ENCODE measurements around the gene ATG7.
"Not testable (repeated sequence)": the region's sequence is repeated elsewhere in the genome, so short reads cannot be mapped to it uniquely, and the experiment has no call there.

The ATG7 gene

DNA sequence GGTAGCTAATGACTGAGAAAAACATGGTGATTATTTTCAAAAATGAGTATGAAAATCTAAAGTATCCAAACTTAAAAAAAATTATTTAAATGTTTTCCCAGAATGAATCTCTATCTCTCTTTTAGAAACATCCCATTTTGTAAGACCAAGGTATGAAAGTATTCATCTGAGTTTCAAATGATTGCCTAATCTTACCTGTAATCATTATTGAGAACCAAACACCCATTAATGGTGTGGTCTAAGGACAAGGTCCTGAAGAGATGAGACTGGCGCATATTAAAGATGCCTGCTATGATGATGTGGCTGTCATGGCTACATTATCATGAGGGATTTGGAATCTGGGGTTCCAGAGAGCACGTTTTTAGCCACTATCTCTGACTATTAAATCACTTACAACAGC, 206.0 kb downstream of the ATG7 start:
- no peaks in the 10 kb centered on the region for H3K27me3 Mint-ChIP-seq
- H3K4me1 Mint-ChIP-seq = no peaks in the 10 kb centered on the region
- H3K4me3 Mint-ChIP-seq = no peak overlapping the region
- ATAC-seq = no peak
- H3K36me3 Mint-ChIP-seq = no peaks in the 10 kb centered on the region
- no peaks in the 10 kb centered on the region for H3K9me3 Mint-ChIP-seq
- no peak overlapping the region for H3K27ac Mint-ChIP-seq

DNA sequence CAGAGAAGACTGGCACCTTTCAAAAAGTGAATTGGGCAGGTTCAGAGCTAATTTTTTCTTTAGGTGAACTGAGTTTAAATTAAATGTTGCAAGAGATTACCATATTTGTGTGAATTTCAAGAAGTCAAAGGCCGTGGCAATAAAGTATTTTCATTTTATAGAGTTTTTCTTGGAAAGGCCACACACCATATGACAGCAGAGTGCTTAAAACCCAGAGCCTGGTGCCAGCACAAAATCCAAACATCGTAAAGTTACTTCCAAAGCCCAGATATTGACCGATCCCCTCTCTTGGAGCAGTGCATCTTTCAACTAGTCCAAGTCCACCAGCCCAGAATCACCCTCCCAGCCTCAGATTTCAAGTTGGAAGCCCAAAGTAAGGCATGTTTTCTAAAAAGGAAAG, 207.0 kb downstream of the ATG7 start:
- H3K9me3 Mint-ChIP-seq = peaks cover 2% of the 10 kb centered on the region

DNA sequence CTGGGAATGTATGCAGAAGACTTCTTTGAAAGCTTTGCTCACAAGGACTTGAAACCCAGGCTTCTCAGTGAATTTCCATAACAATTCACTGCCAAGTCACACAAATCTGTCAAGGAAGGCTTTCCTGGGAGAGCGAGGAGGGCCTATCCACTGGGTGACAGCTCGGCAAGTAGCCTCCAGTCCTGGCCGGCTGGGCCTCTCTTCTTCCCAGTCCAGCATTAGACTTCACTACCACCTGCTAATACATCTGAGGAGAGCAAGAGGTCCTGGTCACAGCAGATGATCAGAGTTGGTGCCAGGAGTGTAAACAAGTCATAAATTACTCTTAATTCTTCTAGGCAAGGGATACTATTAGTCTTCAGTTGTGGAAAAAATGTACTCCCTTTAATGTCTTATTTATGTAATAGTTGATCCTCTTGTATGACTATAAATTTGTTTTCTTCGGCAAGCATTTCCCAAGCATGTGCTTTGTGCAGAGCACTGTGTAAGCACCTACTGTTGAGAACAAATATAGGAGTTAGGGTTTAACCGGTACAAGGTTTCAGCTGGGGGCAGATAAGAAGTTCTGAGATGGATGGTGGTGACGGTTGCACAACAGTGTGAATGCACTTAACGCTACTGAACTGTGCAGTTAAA, 208.6 kb downstream of the ATG7 start:
- ATAC-seq = no peak
- H3K27me3 Mint-ChIP-seq = no peaks in the 10 kb centered on the region
- H3K27ac Mint-ChIP-seq = no peak overlapping the region
- peaks cover 2% of the 10 kb centered on the region for H3K9me3 Mint-ChIP-seq
- H3K36me3 Mint-ChIP-seq = no peaks in the 10 kb centered on the region
- no peak overlapping the region for H3K4me3 Mint-ChIP-seq
- H3K4me1 Mint-ChIP-seq = no peaks in the 10 kb centered on the region

More for the DNA sequence above, 207.0 kb downstream of the ATG7 start:
- Mint-ChIP-seq H3K4me1 (no peaks in the 10 kb centered on the region), H3K4me3 (no peak overlapping the region), H3K27ac (no peak overlapping the region), H3K36me3 (no peaks in the 10 kb centered on the region), H3K27me3 (no peaks in the 10 kb centered on the region)
- no peak for ATAC-seq

DNA sequence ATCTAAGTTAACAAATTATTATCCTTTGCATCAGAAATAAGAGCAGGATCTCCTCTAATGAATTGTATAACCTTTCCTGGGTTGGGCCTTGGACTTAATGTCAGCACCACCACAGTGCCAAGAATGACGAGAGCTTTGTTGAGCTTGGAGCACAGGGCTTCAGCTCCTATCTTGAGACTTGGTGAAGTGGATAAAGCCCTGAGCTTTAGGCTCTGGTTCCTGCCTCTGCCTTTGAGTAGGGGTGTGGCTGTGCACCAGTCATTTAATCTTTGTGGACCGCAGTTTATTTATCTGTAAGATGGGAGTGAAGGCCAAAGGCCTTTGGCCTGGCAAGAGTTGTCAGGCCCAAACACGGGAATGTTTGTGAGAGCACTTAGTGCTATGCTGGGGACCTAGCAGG, 209.4 kb downstream of the ATG7 start:
- H3K27ac Mint-ChIP-seq = no peak overlapping the region
- H3K36me3 Mint-ChIP-seq = no peaks in the 10 kb centered on the region
- H3K27me3 Mint-ChIP-seq = no peaks in the 10 kb centered on the region
- H3K4me3 Mint-ChIP-seq = no peak overlapping the region
- H3K4me1 Mint-ChIP-seq = no peaks in the 10 kb centered on the region
- ATAC-seq = no peak
- H3K9me3 Mint-ChIP-seq = peaks cover 2% of the 10 kb centered on the region

DNA sequence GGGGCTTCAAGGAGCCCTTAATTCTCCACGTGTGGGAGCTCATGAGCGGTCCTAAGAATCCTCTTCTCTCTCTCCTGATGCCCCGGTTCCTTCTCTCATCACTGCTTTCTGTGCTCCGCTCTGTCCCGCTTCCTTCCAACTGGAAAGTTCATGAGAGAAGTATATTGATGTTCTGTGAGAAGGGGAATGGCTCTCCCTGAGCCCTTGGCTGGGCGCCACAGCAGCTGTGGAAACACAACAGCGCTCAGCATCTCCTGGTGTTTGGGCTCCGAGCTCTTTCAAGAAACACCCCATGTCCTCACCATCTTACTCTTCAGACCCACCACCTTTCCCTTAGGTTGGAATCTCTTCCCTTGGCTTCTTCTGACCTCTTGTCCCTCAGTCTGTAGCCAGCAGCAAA, 209.8 kb downstream of the ATG7 start:
- Mint-ChIP-seq H3K27ac (no peak overlapping the region), H3K4me1 (no peaks in the 10 kb centered on the region), H3K4me3 (no peak overlapping the region), H3K36me3 (no peaks in the 10 kb centered on the region), H3K27me3 (no peaks in the 10 kb centered on the region), H3K9me3 (peaks cover 2% of the 10 kb centered on the region)
- ATAC-seq = no peak

DNA sequence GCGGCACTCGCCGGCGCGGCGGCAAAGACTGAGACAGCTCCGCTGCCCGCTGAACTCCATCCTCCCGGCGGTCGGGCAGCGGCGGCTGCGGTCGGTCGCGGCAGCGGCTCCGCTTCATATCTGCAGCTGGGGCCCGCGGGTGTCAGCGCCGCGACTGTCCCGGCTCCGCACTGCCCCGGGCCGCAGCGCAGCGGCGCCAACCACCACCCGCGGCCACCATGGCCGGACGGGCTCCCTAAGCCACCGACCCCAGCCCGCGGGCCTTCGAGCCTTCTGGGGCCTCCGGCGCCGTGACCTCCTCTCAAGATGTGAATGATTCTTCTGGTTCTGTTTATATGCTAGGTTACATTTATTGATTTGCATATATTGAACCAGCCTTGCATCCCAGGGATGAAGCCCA, 216.2 kb downstream of the ATG7 start:
- not testable (repeated sequence) for H3K27ac Mint-ChIP-seq, ATAC-seq, H3K4me3 Mint-ChIP-seq, H3K4me1 Mint-ChIP-seq, H3K9me3 Mint-ChIP-seq, H3K27me3 Mint-ChIP-seq
- peaks cover 17% of the 10 kb centered on the region for H3K36me3 Mint-ChIP-seq

DNA sequence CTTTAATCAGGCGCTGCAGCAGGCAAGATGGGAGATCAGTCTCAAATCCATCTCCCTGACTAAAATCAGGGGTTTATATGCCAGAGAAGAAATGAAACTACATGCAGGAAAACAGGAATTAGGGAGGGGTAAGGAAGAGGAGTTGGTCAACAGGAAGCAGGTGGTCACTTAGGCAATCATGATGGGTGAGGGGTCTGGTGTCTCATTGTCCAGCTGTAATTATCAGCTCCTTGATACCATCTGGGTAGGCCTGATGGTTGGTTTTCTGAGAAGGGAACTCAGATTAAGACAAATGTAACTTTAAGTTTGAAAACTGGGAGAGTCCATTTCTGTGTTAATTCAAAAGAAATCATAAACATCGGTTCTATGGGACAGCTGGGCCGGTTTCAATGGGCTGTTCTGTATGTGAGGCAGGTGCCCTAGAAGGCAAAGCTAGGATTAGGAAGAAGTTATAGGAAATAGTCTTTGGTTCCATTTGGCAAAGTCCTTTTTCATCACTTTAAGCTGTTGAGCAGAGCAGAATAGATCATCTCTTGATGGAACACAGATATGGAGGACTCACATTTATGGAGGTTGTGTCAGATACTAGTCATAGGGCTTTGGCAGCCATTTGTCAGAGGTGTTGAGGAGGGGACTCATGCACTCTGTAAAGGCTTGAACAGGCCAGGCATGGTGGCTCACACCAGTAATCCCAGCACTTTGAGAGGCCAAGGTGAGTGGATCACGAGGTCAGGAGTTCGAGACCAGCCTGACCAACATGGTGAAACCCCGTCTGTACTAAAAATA, 222.1 kb downstream of the ATG7 start:
- Mint-ChIP-seq H3K4me3 (no peak overlapping the region), H3K27ac (no peak overlapping the region), H3K36me3 (peaks cover 41% of the 10 kb centered on the region), H3K9me3 (no peaks in the 10 kb centered on the region), H3K4me1 (peaks cover 5% of the 10 kb centered on the region), H3K27me3 (no peaks in the 10 kb centered on the region)
- no peak for ATAC-seq

DNA sequence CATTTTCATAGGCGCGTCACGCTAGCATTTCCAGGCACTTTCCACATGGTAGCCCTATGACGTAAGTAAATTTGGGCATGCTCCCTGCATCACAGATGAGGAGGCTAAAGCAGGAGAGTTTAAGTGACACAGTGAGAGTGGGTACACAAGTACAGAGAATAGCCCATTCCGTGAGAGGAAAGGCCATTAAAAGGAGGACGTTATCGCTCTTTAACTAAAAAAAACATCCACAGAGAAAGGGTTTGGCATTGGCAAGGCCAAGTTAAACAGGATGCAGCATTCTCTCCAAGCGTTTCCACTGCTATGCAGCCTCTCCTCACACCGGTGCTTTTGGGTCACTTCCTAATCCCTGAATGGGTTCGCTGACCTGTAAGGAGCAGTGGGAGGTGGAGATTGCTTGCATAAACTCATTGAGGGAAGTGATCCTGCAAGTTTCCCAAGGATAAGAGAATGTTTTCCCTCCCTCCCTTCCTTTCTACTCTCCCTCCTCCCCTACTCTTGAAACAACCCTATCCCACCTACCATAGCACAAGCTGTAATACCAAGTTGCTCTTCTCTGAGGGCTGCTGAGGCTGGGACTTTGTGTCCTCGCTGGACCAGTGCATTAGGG, 223.9 kb downstream of the ATG7 start:
- H3K27ac Mint-ChIP-seq = no peak overlapping the region
- no peak overlapping the region for H3K4me3 Mint-ChIP-seq
- no peaks in the 10 kb centered on the region for H3K27me3 Mint-ChIP-seq
- peaks cover 5% of the 10 kb centered on the region for H3K4me1 Mint-ChIP-seq
- H3K9me3 Mint-ChIP-seq = no peaks in the 10 kb centered on the region
- H3K36me3 Mint-ChIP-seq = peaks cover 40% of the 10 kb centered on the region
- no peak for ATAC-seq

DNA sequence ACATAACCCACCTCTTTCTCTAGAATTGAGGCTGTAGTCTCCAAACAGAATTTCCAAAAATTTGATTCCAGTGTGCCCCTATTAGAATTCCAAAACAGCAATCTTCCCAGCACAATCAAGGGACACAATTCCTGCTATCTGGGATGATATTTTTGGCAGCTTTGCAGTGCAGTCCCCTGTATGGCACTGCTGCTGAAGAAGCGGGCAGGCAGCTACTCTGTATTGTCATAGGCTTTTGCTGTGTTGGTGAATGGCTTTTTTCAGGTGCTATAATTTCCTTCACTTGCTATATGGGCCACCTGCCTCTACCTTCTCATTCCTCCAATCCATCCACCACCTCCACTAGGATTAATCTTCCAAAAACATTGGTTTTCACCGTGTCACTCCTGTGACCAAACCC, 226.0 kb downstream of the ATG7 start:
- Mint-ChIP-seq H3K27ac (no peak overlapping the region), H3K4me3 (no peak overlapping the region), H3K36me3 (peaks cover 30% of the 10 kb centered on the region), H3K9me3 (no peaks in the 10 kb centered on the region), H3K4me1 (peaks cover 4% of the 10 kb centered on the region), H3K27me3 (no peaks in the 10 kb centered on the region)
- no peak for ATAC-seq

DNA sequence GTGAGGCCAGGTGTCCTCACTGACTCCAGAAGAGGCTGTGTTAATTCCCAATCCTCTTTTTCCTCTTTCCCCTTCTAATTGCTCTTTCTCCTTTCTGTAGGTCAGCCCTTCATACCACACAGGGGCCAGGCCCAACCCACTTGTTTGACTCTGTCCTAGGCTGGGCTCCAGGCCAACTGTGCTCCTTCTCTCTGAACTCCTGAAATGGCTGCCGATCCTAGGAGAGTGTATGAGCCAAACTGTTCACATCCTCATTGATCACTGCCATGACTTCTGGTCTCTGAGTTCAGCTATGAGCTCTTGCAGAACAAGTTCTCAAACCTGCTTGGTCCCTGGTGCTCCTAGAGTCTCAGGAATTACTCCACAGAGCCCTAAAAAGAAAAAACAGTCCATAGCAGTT, 226.4 kb downstream of the ATG7 start:
- ATAC-seq = no peak
- no peaks in the 10 kb centered on the region for H3K4me1 Mint-ChIP-seq
- H3K36me3 Mint-ChIP-seq = peaks cover 26% of the 10 kb centered on the region
- H3K4me3 Mint-ChIP-seq = no peak overlapping the region
- H3K9me3 Mint-ChIP-seq = no peaks in the 10 kb centered on the region
- H3K27me3 Mint-ChIP-seq = no peaks in the 10 kb centered on the region
- no peak overlapping the region for H3K27ac Mint-ChIP-seq

DNA sequence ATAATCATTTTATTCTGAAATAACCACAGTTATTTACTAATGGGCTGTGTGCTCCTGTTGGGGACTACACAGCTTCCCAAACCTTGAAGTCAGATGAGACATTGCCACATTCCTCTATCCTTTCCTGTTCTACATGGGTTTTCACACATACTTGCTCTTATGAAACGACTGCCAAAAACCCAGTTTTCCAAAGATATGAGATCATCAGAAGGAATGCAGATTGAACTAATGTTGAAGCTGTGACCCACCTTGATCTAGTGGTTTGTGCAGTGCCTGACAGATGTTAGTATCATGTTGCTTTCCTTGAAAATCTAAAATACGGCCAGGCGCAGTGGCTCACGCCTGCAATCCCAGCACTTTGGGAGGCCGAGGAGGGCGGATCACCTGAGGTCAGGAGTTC, 226.9 kb downstream of the ATG7 start:
- no peak overlapping the region for H3K27ac Mint-ChIP-seq
- no peaks in the 10 kb centered on the region for H3K9me3 Mint-ChIP-seq
- peaks cover 22% of the 10 kb centered on the region for H3K36me3 Mint-ChIP-seq
- H3K27me3 Mint-ChIP-seq = no peaks in the 10 kb centered on the region
- no peak for ATAC-seq
- no peak overlapping the region for H3K4me3 Mint-ChIP-seq
- no peaks in the 10 kb centered on the region for H3K4me1 Mint-ChIP-seq

DNA sequence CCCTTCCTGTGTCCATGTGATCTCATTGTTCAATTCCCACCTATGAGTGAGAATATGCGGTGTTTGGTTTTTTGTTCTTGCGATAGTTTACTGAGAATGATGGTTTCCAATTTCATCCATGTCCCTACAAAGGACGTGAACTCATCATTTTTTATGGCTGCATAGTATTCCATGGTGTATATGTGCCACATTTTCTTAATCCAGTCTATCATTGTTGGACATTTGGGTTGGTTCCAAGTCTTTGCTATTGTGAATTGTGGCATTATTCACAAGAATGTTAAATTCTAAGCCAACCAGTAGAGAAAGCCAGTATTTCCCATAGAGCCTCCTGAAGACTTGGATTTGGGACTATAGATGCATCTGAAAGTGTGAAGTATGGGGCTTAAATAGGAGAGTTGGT, 230.2 kb downstream of the ATG7 start:
- not testable (repeated sequence) for ATAC-seq, H3K9me3 Mint-ChIP-seq, H3K27me3 Mint-ChIP-seq, H3K27ac Mint-ChIP-seq, H3K4me1 Mint-ChIP-seq, H3K4me3 Mint-ChIP-seq
- H3K36me3 Mint-ChIP-seq = peaks cover 16% of the 10 kb centered on the region

DNA sequence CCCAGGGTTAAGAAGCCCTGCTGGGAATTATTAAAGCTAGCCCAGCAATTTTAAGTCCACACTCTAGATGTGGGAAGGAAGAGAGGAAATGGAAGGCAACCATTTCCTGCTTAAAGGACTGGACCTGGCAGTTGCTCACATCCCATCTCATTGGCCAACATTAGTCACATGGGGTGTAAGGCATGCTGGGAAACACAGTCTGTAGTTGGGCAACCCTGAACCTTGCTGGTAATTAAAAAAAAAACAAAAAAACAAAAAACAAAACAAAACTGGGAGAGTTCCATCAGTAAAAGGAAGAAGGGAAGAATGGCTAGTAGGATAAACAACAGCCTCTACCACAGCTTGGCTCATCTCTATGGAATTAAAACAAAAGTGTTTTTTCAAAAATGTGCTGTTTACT, 235.5 kb downstream of the ATG7 start:
- ATAC-seq = no peak
- Mint-ChIP-seq H3K9me3 (no peaks in the 10 kb centered on the region), H3K36me3 (peaks cover 25% of the 10 kb centered on the region), H3K4me1 (no peaks in the 10 kb centered on the region), H3K27ac (no peak overlapping the region), H3K4me3 (no peak overlapping the region), H3K27me3 (no peaks in the 10 kb centered on the region)

DNA sequence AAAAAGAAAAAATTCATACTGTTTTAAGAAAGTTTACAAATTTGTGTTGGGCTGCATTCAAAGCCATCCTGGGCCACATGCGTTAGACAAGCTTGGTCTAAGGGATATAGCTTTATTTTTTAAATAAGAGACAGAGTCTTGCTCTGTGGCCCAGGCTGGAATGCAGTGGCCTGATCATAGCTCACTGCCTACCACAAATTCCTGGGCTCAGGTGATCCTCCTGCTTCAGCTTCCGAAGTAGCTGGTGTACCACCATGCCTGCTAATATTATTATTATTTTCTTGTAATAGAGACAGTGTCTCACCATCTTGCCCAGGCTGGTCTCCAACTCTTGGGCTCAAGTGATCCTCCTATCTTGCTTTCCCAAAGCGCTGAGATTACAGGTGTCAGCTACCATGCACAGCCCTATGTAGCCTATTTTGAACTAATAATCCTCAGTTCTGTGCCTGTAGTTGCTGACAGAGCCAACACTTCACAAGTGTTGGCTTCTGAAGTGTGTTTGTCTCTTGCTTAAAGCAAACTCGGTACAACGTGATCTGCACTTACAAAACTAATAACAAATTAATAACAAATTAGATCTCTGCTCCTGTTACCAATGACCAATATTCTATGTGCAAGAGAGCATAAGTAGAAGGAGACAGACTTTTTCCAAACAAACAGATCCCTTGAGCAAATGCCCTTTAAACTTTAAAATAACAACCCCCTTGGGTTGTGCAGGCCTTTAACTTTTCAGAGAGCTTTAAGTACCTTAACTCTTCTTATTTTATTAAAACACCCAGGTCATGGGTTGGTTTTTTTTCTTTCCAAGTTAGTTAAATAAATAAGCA, 236.4 kb downstream of the ATG7 start:
- H3K4me3 Mint-ChIP-seq = no peak overlapping the region
- H3K36me3 Mint-ChIP-seq = peaks cover 25% of the 10 kb centered on the region
- no peaks in the 10 kb centered on the region for H3K27me3 Mint-ChIP-seq
- H3K27ac Mint-ChIP-seq = no peak overlapping the region
- no peaks in the 10 kb centered on the region for H3K4me1 Mint-ChIP-seq
- no peak for ATAC-seq
- H3K9me3 Mint-ChIP-seq = no peaks in the 10 kb centered on the region

DNA sequence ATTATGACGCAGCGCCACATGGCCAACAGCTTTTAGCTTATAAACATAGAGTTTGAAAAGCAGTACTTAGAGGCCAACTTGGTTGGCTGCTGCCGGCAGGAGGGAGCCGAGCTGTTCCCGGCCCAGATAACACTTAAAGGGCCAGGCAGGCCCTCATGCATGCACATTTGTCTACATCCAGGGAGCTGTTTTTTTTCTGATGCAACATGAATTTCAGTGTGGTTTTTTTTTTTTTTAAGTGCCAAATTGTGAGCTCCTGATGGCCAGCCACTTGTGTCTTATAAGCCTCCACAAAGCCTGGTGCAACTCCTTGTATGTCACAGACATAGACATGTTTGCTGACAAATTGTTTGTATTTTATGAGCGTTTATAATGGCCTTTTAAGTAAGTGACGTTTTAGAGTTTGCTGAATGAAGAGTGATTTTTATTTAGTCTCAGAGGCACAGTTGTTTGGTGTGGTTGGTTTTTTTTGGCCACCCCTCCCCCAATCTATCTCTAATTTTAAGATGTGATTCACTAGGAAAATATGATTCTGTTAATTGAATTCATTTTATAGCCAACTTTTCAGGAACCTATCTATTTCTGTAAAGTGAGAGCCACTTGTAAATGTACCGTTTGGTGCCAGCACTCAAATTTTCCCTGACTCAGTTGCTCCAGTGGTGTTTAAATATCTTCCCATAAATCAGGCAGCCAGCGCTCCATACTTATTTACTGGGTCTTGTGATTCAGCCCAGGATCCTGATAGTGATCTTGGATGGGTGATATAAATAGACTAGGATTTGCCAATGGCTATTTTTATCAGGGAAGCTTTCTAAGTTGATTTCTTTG, 237.2 kb downstream of the ATG7 start:
- Mint-ChIP-seq H3K27ac (no peak overlapping the region), H3K27me3 (no peaks in the 10 kb centered on the region), H3K9me3 (no peaks in the 10 kb centered on the region), H3K4me3 (no peak overlapping the region), H3K4me1 (no peaks in the 10 kb centered on the region), H3K36me3 (peaks cover 29% of the 10 kb centered on the region)
- no peak for ATAC-seq

All from stimulated activated memory B cell treated with anti-CD40 and anti-IgM and Interleukin-4, amounts not matched to agents 10 μg/mL and 1 μg/mL and 100 μg/mL, for 72 hours (primary cell).